GM19351 (cell line): ENCODE data around the gene AMOTL1.

Experiments
- ATAC-seq: cut with Tn5 transposase; IDR thresholded peaks from one replicate; pipeline ENCODE4 v1.9.1; 2021; ENCODE audit warnings: mild to moderate bottlenecking, moderate library complexity; ENCODE audit not compliant: unreplicated experiment

Gene AMOTL1

GRCh38 chr11:94853836-94854235, 85.7 kb downstream of the AMOTL1 start:
- no peak for ATAC-seq

GRCh38 chr11:94854770-94855633, 86.8 kb downstream of the AMOTL1 start:
- no peak for ATAC-seq

DNA sequence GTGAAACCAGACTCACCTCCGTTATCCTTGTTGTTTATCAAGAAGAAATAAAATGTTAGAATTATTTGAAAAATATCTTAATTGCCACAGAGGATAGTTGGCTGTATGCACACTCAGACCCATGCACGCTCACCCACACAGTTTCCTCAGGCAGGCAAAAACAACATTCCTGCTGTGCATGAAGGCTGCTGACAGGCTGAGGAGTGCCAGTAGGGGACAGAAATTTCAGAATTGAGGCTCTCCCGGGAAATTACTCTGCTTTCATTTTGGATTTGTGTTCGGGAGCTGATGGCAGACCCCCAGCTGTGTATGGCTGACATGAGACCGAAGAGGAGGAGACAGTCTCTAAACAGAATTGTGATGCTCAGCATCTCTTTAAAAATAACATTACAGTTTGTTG, 87.5 kb downstream of the AMOTL1 start:
- no peak for ATAC-seq

GRCh38 chr11:94856443-94856842, 88.3 kb downstream of the AMOTL1 start:
- no peak for ATAC-seq

DNA sequence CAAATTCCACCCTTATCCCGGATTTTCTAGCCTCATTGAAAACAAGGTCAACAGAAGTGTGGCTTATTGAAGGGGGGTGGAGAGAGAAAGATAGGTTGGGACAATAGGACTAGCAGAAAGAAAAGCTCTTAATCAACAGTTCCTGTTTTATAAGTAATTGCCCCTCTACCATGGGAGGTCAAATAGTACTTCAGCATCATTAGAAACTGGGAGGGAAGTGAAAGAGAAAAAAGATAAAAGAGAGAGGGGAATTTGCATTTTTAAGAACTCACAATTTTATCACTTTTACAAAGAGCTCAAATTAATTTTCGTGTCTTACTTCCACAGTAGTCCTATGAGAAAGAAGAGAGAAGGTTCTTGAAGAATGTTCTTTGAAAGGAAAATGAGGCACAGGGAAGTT, 89.2 kb downstream of the AMOTL1 start:
- no peak for ATAC-seq

GRCh38 chr11:94858012-94858705, 90.0 kb downstream of the AMOTL1 start:
- ATAC-seq: no peak

GRCh38 chr11:94860333-94860732, 92.2 kb downstream of the AMOTL1 start:
- no peak for ATAC-seq

DNA sequence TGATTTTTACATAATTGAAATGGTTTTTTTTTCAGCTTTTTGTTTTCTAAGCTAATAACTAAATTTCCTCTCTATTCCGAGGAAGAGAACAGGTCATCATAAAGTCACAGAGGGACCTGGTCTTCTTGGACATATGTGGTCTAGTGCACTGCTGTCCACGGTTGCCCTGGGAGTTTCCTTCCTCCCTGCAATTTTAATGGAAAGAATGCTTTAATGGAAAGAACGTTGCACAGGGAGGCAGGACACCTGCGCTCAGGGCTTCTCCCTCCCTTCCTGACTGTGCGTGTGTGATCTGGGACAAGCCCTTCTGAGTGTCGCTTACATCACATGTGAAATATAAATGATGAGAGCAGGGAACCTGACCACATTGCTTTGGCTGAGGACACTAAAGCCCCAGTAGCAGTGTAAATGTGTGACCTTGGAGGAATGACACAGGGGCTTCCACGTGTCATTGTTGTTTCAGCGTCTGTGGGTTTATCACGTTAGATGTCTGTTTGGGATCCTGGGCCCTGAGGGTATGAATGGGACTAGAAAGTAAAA, 93.2 kb downstream of the AMOTL1 start:
- ATAC-seq: no peak

DNA sequence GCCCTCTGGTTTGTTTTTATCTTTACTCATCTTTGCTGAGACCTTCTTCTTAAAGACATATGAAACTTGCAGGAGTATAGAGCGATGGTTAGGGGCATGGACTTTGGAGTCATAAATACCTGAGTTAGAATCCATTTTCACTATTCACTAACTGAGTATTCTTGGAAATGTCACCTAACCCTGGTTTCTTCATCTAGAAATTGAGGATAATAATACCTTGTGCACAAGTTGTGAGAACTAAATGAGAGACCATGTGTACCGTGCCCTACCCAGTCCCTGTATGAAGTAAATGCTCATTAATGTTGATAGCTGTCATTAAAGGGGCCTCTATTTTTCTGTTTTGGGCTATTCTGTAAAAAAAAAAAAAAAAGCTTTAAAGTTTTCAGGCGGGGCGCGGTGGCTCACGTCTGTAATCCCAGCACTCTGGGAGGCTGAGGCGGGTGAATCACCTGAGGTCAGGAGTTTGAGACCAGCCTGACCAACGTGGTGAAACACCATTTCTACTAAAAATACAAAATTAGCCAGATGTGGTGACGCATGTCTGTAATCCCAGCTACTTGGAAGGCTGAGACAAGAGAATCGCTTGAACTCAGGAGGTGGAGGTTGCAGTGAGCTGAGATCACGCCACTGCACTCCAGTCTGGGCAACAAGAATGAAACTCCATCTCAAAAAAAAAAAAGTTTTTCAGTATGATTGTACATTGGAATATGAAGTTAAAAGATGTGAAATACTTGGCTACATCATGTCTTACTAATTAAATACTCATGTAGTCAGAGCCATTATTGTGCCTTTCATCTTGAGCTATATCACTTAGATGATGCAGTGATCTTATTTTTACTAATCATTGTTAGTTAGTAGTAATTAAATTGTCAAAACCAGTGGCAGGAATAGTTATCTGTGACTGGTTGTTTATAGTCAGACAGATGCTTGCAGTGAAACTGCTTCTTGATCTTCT, 95.0 kb downstream of the AMOTL1 start:
- ATAC-seq: no peak

- no peak for ATAC-seq
These were observed 96.4 kb downstream of the AMOTL1 start for GRCh38 chr11:94864506-94865045.

- no peak for ATAC-seq
These were observed 98.2 kb downstream of the AMOTL1 start for GRCh38 chr11:94866231-94866822.

DNA sequence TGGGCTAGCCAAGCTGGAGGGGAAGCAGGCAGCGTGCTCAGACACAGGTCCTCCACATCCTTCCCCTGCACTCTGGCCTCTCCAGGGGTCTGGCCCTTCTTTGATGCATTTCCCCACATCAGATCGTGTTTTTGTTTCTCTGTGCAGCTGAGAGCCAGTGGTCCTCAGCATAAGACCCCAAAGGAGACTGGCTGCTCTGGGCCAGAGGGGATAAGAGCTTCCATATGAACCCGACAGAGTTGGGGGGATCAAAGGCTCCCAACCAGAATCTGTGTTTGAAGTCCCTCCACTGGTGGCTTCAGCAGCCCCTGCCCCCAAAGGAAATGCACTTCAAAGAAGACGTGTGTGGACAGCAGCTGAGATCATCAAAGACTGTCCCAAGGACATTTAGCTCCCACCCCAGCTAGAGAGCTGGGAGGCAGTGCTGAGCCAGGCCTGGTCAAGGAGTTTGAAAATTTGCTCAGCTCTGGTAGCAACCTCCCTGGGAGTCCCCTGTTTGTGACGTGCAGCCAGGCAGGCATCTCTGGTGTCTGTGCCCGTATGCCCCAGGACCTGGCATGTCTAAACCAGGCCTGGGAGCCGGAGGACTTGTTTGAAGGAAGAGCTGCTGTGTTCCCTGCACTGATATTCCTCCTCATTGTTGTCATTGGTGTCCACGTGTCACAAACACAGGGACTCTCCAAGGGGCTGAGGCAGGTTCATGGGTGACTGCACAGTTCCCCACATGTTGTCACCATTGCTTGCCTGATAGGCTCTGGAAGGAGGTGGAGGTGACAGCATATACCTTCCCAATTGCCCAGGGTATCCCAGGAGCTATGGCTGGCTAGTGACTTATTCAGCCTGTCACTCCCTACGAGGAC, 99.0 kb downstream of the AMOTL1 start:
- ATAC-seq: peak; percentile 50

GRCh38 chr11:94868468-94868867, 100.3 kb downstream of the AMOTL1 start:
- no peak for ATAC-seq

- no peak for ATAC-seq
These were observed 101.0 kb downstream of the AMOTL1 start for GRCh38 chr11:94869186-94869585.

GRCh38 chr11:94870422-94870821, 102.3 kb downstream of the AMOTL1 start:
- ATAC-seq: no peak

DNA sequence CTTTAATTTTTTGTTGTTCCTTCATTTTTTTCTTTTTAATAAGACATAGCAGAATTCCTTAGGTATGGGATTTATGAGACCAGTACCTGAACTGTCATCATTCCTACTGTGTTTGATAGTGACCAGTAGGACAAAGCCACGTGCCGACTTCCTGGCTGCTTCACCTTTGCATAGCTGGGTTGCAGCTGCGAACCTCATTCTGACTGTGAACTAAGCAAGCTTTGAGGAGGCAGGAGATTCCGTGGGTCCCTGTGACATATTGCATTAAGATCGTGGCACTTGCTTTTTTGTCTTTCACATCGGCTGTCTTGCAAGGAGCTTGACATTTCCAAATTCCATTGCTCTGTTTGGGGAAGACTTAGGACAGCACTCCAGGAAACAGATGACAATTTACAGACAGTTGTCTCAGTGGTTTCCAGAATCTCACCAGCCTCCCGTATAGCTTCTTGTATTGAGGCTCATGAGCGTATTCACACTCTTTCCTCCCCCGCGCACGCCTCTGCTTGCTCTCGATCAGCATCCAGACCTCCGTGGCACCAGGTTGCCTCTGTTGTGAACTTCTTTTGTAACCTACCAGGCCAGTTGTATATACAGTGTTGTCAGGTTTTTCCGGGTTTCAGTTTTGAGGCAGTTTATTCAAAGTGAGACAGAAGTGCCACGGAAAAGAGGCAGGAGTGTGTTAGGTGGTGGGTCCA, 103.5 kb downstream of the AMOTL1 start:
- ATAC-seq: no peak

DNA sequence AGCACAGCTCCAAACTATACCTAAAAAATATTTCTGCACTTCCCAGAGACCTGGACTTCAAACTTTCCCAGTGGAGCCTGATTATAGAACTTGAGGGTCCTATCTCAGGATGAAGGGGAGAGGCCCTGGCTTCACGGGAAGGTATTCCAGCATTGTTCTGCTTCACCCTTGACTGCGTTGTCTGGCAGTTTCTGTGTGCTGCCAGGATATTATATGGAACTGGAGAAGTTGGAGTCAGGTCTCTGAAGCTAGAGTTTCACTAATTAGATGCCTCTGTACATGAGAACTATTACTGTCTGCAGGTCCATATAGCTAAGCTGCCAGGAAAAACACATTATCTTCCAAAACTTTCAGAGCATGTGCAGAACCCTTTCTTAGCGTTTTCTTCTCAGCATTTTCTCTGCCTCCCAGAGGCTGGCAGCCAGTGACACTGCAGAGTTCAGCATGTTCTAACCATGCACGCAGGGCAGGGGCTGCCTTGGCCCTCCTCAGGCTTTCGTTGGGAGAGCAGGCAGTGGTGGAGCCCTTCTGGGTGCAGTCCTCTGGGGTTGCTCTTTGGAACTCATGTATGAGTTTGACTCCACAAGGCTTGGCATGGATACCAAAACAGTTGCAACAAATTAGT, 105.9 kb downstream of the AMOTL1 start:
- no peak for ATAC-seq

GRCh38 chr11:94876222-94876621, 108.1 kb downstream of the AMOTL1 start:
- ATAC-seq: no peak
